A549 (cell line): ENCODE measurements around the gene CNIH3. TPM values are rescaled to one million over a fixed set of nuclear protein-coding genes. Genes with fewer than 3 reads are reported as not detected.

Source experiments
- ATAC-seq, 2 experiments: fragments of 200-7000 bp in 1 of 2; fragments of >200 bp in 1 of 2; cut with Nextera tagmentation in 1 of 2; cut with Tn5 transposase in 1 of 2; 3 replicates each; pipeline versions ENCODE4 v1.8.0 to v1.9.1; 2018 to 2020; ENCODE audit warnings: mild to moderate bottlenecking in 1 of 2, moderate library complexity in 1 of 2
- CTCF ChIA-PET: fragments of 300-600 bp; sonication (Branson Sonifier 250); formaldehyde crosslinking; extraction: SDS; loops from one replicate; lab custom pipeline; 2021; ENCODE audit warnings: antibody characterized with exemption, inconsistent platforms; lab: Yijun Ruan, JAX
- POLR2A ChIA-PET: fragments of 350-600 bp; formaldehyde crosslinking; extraction: SDS; loops from one replicate; lab custom pipeline; 2021; ENCODE audit warnings: antibody characterized with exemption, inconsistent platforms; lab: Yijun Ruan, JAX
- DNase-seq, 2 experiments: peaks; one replicate each; pipeline versions ENCODE4 v3.0.0 to v3.0.0-alpha.2; 2011 to 2016; ENCODE audit warnings: low read depth in 1 of 2, low spot score in 1 of 2
- FAIRE-seq: peaks from 2 replicates; lab custom pipeline; 2011; peaks lifted over from hg19 to GRCh38; lab: Jason Lieb, UNC
- H3K27ac ChIP-seq, 2 experiments: fragments of >200 bp; sonication (Bioruptor Twin); formaldehyde crosslinking; 3 replicates each; pipeline ENCODE4 v1.5.1; 2016 to 2017
- H3K4me1 ChIP-seq: fragments of >200 bp; sonication (Bioruptor Twin); formaldehyde crosslinking; 3 replicates; pipeline ENCODE4 v1.6.1; 2016
- H3K4me2 ChIP-seq: fragments of >200 bp; sonication (Bioruptor Twin); formaldehyde crosslinking; 3 replicates; pipeline ENCODE4 v1.6.1; 2016
- H3K4me3 ChIP-seq: fragments of >200 bp; sonication (Bioruptor Twin); formaldehyde crosslinking; 3 replicates; pipeline ENCODE4 v1.5.1; 2016
- H3K9me3 ChIP-seq: fragments of >200 bp; sonication (Bioruptor Twin); formaldehyde crosslinking; 3 replicates; pipeline ENCODE4 v1.6.1; 2016
- BHLHE40 ChIP-seq: IDR thresholded peaks from 2 replicates; pipeline ENCODE4 v1.6.1; 2012; ENCODE audit warnings: low read depth, low read length, inconsistent platforms
- CBX2 ChIP-seq: fragments of 200-600 bp; sonication (generic); IDR thresholded peaks from 2 replicates; pipeline ENCODE4 v1.6.1; 2016; ENCODE audit warnings: low read depth, mild to moderate bottlenecking, borderline replicate concordance
- CBX8 ChIP-seq: fragments of 200-600 bp; sonication (generic); IDR thresholded peaks from 2 replicates; pipeline ENCODE4 v1.6.1; 2016
- CEBPB ChIP-seq, 2 experiments: fragments of >200 bp in 1 of 2; sonication (Bioruptor Twin) in 1 of 2; formaldehyde crosslinking in 1 of 2; IDR thresholded peaks; 2 replicates each; pipeline ENCODE4 v1.6.1; 2012 to 2016
- CHD2 ChIP-seq: fragments of 150-350 bp; IDR thresholded peaks from 2 replicates; pipeline ENCODE4 v1.6.1; 2014; ENCODE audit warnings: low read length; ENCODE audit not compliant: partially characterized antibody
- EHF ChIP-seq: fragments of 250-450 bp; sonication (Bioruptor Pico); IDR thresholded peaks from 2 replicates; pipeline ENCODE4 v1.5.0; 2020; ENCODE audit warnings: mild to moderate bottlenecking
- FOSB ChIP-seq: fragments of 250-450 bp; sonication (Bioruptor Pico); IDR thresholded peaks from 2 replicates; pipeline ENCODE4 v1.5.0; 2020; ENCODE audit warnings: mild to moderate bottlenecking, moderate library complexity
- FOXS1 ChIP-seq: fragments of 250-450 bp; sonication (Bioruptor Pico); IDR thresholded peaks from 2 replicates; pipeline ENCODE4 v1.5.0; 2020; ENCODE audit warnings: mild to moderate bottlenecking, moderate library complexity
- HOXA7 ChIP-seq: fragments of 250-450 bp; sonication (Bioruptor Pico); IDR thresholded peaks from 2 replicates; pipeline ENCODE4 v1.5.0; 2020; ENCODE audit warnings: mild to moderate bottlenecking, moderate library complexity
- HOXB13 ChIP-seq: fragments of 250-450 bp; sonication (Bioruptor Pico); IDR thresholded peaks from 2 replicates; pipeline ENCODE4 v1.5.0; 2020; ENCODE audit warnings: low read depth, mild to moderate bottlenecking, moderate library complexity
- HOXB5 ChIP-seq: fragments of 250-450 bp; sonication (Bioruptor Pico); IDR thresholded peaks from 2 replicates; pipeline ENCODE4 v1.5.0; 2020; ENCODE audit warnings: mild to moderate bottlenecking, moderate library complexity
- JUN ChIP-seq, 2 experiments: fragments of >200 bp; sonication (Bioruptor Twin); formaldehyde crosslinking; IDR thresholded peaks; 2 replicates in 1 of 2; 3 replicates in 1 of 2; pipeline ENCODE4 v1.6.1; 2016 to 2017
- JUNB ChIP-seq: fragments of >200 bp; sonication (Bioruptor Twin); formaldehyde crosslinking; IDR thresholded peaks from 2 replicates; pipeline ENCODE4 v1.6.1; 2016
- MAFK ChIP-seq: fragments of 450-650 bp; IDR thresholded peaks from 2 replicates; pipeline ENCODE4 v1.6.1; 2014; ENCODE audit not compliant: partially characterized antibody
- MAZ ChIP-seq: fragments of 150-350 bp; IDR thresholded peaks from 2 replicates; pipeline ENCODE4 v1.6.1; 2014; ENCODE audit warnings: antibody characterized with exemption, low read depth, low read length, borderline replicate concordance
- MYC ChIP-seq: IDR thresholded peaks from 2 replicates; pipeline ENCODE4 v1.6.1; 2012; ENCODE audit warnings: mild to moderate bottlenecking, inconsistent platforms, low read length, improper control_type of control experiment, borderline replicate concordance
- NFE2L2 ChIP-seq: fragments of 150-350 bp; conservative IDR thresholded peaks from 2 replicates; pipeline ENCODE4 v1.6.1; 2014; ENCODE audit warnings: low read length
- NPAS2 ChIP-seq: fragments of 250-450 bp; sonication (Bioruptor Pico); IDR thresholded peaks from 2 replicates; pipeline ENCODE4 v1.8.0; 2022; ENCODE audit warnings: mild to moderate bottlenecking, moderate library complexity, borderline replicate concordance
- NR3C1 ChIP-seq: fragments of >200 bp; sonication (Bioruptor Twin); formaldehyde crosslinking; IDR thresholded peaks from 3 replicates; pipeline ENCODE4 v1.6.1; 2017
- PHF8 ChIP-seq: fragments of 200-600 bp; sonication (generic); IDR thresholded peaks from 2 replicates; pipeline ENCODE4 v1.6.1; 2016; ENCODE audit warnings: low read depth, mild to moderate bottlenecking, antibody characterized with exemption, moderate library complexity, borderline replicate concordance
- POLR2A ChIP-seq: IDR thresholded peaks from 2 replicates; pipeline ENCODE4 v1.6.1; 2012; ENCODE audit warnings: mild to moderate bottlenecking, low read length
- RAD21 ChIP-seq, 2 experiments: fragments of >200 bp in 1 of 2; sonication (Bioruptor Twin) in 1 of 2; formaldehyde crosslinking in 1 of 2; IDR thresholded peaks in 1 of 2; conservative IDR thresholded peaks in 1 of 2; 2 replicates in 1 of 2; 3 replicates in 1 of 2; pipeline ENCODE4 v1.6.1; 2012 to 2018; ENCODE audit warnings: inconsistent platforms in 1 of 2
- RARB ChIP-seq: fragments of 250-450 bp; sonication (Bioruptor Pico); IDR thresholded peaks from 2 replicates; pipeline ENCODE4 v1.8.0; 2021; ENCODE audit warnings: mild to moderate bottlenecking, moderate library complexity
- RCOR1 ChIP-seq: fragments of 150-350 bp; IDR thresholded peaks from 2 replicates; pipeline ENCODE4 v1.6.1; 2014; ENCODE audit warnings: antibody characterized with exemption, low read length, low read depth
- RFX5 ChIP-seq: fragments of 450-650 bp; IDR thresholded peaks from 2 replicates; pipeline ENCODE4 v1.7.1; 2014; ENCODE audit warnings: antibody characterized with exemption, mild to moderate bottlenecking, moderate library complexity
- SREBF2 ChIP-seq: fragments of 450-650 bp; IDR thresholded peaks from 2 replicates; pipeline ENCODE4 v1.6.1; 2014; ENCODE audit warnings: mild to moderate bottlenecking, moderate library complexity
- TFCP2L1 ChIP-seq: fragments of 250-450 bp; sonication (Bioruptor Pico); IDR thresholded peaks from 2 replicates; pipeline ENCODE4 v1.5.0; 2021; ENCODE audit warnings: mild to moderate bottlenecking
- TP53 ChIP-seq: fragments of 250-450 bp; sonication (Bioruptor Pico); IDR thresholded peaks from 2 replicates; pipeline ENCODE4 v1.5.0; 2021; ENCODE audit warnings: mild to moderate bottlenecking, moderate library complexity
- WGBS: methylation state at CpG from one replicate; pipeline ENCODE4 v1.1.6; 2017; ENCODE audit errors: missing lambda C conversion rate; 5-methylcytosine and 5-hydroxymethylcytosine counted together
- polyA plus RNA-seq, 4 experiments: library from polyadenylated mRNA; depleted of rRNA in 3 of 4; stranded (reverse); fragments of >200 nt; fragmentation: RNase III in 1 of 4; extraction: RNeasy Plus Mini Kit Qiagen cat#74134 plus additional on column Dnase treatment in 1 of 4; gene quantifications; 2 replicates in 3 of 4; 3 replicates in 1 of 4; pipeline ENCODE4 v1.2.3, GENCODE V29; 2011 to 2017
- TF ChIP-seq, protein P1 (sequence below): fragments of 150-350 bp; IDR thresholded peaks from 2 replicates; pipeline ENCODE4 v1.6.1; 2014; ENCODE audit warnings: low read depth, mild to moderate bottlenecking, low read length
- TF ChIP-seq, protein P2 (sequence below): fragments of 250-450 bp; sonication (Bioruptor Pico); IDR thresholded peaks from 2 replicates; pipeline ENCODE4 v1.5.0; 2020; ENCODE audit warnings: low read depth, mild to moderate bottlenecking, moderate library complexity
- TF ChIP-seq, protein P3 (sequence below): IDR thresholded peaks from 2 replicates; pipeline ENCODE4 v1.6.1; 2012
- TF ChIP-seq, protein P4 (sequence below): fragments of 200-600 bp; sonication (generic); IDR thresholded peaks from 2 replicates; pipeline ENCODE4 v1.6.1; 2016; ENCODE audit warnings: antibody characterized with exemption, mild to moderate bottlenecking, moderate library complexity

Gene CNIH3
- polyA plus RNA-seq, 2 of the 4 experiments (the other 2 are of a cell fraction): 0.61 to 0.85 TPM

DNA sequence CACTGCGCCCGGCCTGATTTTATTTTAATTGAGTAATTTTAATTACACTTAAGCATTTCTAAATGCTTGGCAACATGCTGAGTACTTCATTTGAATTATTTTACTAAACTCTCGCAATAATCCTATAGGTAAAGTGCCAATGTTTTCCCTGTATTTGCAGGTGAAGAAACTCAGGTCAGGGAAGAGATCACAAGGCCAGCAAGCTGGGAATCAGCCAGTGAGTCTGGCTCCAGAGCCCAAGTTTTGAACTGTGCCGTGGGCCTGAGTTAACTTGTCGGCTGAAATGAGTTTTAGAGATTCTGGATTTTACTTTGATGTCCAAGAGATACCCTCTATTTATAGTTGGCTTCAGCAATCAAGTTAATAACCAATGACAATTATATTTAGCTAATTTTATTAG is 141.4 kb downstream of the CNIH3 start:
- Histone ChIP-seq H3K4me2 (no peak overlapping the region), H3K27ac (no peak overlapping the region), H3K9me3 (0 out of 3 replicates have a peak, but pooled peaks cover 5% of the 10 kb centered on the region), H3K4me3 (no peak overlapping the region), H3K4me1 (no peaks in the 10 kb centered on the region)
- TF ChIP-seq, protein P1, sequence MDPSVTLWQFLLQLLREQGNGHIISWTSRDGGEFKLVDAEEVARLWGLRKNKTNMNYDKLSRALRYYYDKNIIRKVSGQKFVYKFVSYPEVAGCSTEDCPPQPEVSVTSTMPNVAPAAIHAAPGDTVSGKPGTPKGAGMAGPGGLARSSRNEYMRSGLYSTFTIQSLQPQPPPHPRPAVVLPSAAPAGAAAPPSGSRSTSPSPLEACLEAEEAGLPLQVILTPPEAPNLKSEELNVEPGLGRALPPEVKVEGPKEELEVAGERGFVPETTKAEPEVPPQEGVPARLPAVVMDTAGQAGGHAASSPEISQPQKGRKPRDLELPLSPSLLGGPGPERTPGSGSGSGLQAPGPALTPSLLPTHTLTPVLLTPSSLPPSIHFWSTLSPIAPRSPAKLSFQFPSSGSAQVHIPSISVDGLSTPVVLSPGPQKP: no peak
- TF ChIP-seq MYC: no peak
- no peak for TF ChIP-seq SREBF2
- TF ChIP-seq NFE2L2: no peak
- no peak for TF ChIP-seq EHF (CRISPR knock-in tag)
- no peak for TF ChIP-seq PHF8
- TF ChIP-seq HOXB5 (CRISPR knock-in tag): no peak
- no peak for TF ChIP-seq JUNB
- TF ChIP-seq NPAS2 (CRISPR knock-in tag): no peak
- TF ChIP-seq RFX5: no peak
- TF ChIP-seq CBX2: no peak
- no peak for TF ChIP-seq MAZ
- no peak for TF ChIP-seq CBX8
- TF ChIP-seq, protein P2, sequence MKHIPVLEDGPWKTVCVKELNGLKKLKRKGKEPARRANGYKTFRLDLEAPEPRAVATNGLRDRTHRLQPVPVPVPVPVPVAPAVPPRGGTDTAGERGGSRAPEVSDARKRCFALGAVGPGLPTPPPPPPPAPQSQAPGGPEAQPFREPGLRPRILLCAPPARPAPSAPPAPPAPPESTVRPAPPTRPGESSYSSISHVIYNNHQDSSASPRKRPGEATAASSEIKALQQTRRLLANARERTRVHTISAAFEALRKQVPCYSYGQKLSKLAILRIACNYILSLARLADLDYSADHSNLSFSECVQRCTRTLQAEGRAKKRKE (CRISPR knock-in tag): no peak
- TF ChIP-seq MAFK: no peak
- no peak for FAIRE-seq
- 75% methylated on average over 5 of the region's 5 CpGs for WGBS
- DNase-seq: no peak
- no peak for ATAC-seq
- ChIA-PET POLR2A (interaction anchor here (0.7 kb wide), 1 partner anchor 80 kb away, joined by 12 read pairs; no protein-coding TSS in a partner anchor), CTCF (no interaction called here)

DNA sequence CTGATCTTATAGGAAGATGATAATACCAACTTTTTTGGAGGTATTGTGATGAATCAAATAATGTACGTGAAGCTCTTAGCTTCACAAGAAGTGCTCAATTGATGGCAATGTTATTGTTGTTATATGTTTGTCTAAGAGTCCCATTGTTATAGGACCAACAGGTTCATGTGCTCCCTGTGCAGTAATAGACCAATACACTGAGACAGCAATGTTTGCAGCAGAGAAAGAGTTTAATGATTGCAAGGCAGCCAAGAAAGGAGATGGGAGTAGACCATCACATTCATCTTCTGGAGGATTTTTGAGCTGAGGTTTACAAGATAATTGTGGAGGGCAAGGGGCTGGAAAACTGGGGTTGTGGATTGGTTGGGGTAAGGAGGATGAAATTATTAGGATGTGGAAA is 143.0 kb downstream of the CNIH3 start:
- CTCF ChIA-PET: interaction anchor here (0.6 to 1.4 kb wide), 3 partner anchors 34 to 245 kb away, joined by 3 read pairs; no protein-coding TSS in a partner anchor
- Histone ChIP-seq H3K4me3 (no peak overlapping the region), H3K9me3 (0 out of 3 replicates have a peak, but pooled peaks cover 5% of the 10 kb centered on the region), H3K4me1 (no peaks in the 10 kb centered on the region), H3K27ac (no peak overlapping the region), H3K4me2 (no peak overlapping the region)
- POLR2A ChIA-PET: no interaction called here
- 4% methylated on average over 1 of the region's 1 CpG for WGBS
- FAIRE-seq (no peak), ATAC-seq (no peak), DNase-seq (no peak)
- TF ChIP-seq FOSB (no peak), TFCP2L1 (CRISPR knock-in tag) (no peak), NR3C1 (no peak), CEBPB (IDR thresholded peaks at IDR 0.05) (no peak), HOXB5 (CRISPR knock-in tag) (no peak)

DNA sequence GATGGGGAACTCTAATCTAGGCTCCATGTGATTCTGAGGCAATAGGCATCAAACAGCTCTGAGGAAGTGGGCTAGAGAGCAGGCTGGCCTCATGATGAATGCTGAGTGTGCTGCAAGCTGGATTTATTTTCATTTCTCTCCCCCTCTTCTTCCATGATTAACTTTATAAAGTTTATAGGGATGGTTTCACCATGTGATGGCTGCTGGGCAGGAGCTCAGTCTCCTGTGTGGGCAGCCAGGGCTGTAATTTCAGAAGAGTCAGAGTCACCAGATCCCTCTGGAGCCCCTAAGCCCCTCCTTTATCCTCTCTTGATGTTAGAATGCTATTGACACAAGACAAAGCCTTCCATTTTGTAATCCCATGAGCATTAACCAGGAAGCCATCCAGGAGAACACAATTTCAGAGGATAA is 143.6 kb downstream of the CNIH3 start:
- CTCF ChIA-PET: interaction anchor here (1.3 to 1.4 kb wide), 2 partner anchors 34 to 245 kb away, joined by 3 read pairs; no protein-coding TSS in a partner anchor
- H3K4me2 ChIP-seq: no peak overlapping the region
- POLR2A ChIA-PET: no interaction called here
- no peaks in the 10 kb centered on the region for H3K4me1 ChIP-seq
- no peak overlapping the region for H3K4me3 ChIP-seq
- ATAC-seq (no peak), FAIRE-seq (no peak), DNase-seq (no peak)
- no peak overlapping the region for H3K27ac ChIP-seq
- TF ChIP-seq HOXA7 (CRISPR knock-in tag) (no peak), FOXS1 (CRISPR knock-in tag) (no peak), POLR2A (no peak), RARB (CRISPR knock-in tag) (no peak), JUNB (no peak), CHD2 (no peak), HOXB13 (CRISPR knock-in tag) (no peak), RAD21 (conservative IDR thresholded peaks at IDR 0.05 in 1 of 2, IDR thresholded peaks at IDR 0.05 in 1 of 2) (no peak), TP53 (CRISPR knock-in tag) (no peak), NR3C1 (no peak), RCOR1 (no peak), BHLHE40 (no peak), NFE2L2 (no peak), NPAS2 (CRISPR knock-in tag) (no peak), JUN (IDR thresholded peaks at IDR 0.05) (no peak)
- TF ChIP-seq, protein P3, sequence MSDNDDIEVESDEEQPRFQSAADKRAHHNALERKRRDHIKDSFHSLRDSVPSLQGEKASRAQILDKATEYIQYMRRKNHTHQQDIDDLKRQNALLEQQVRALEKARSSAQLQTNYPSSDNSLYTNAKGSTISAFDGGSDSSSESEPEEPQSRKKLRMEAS: no peak
- TF ChIP-seq, protein P4, sequence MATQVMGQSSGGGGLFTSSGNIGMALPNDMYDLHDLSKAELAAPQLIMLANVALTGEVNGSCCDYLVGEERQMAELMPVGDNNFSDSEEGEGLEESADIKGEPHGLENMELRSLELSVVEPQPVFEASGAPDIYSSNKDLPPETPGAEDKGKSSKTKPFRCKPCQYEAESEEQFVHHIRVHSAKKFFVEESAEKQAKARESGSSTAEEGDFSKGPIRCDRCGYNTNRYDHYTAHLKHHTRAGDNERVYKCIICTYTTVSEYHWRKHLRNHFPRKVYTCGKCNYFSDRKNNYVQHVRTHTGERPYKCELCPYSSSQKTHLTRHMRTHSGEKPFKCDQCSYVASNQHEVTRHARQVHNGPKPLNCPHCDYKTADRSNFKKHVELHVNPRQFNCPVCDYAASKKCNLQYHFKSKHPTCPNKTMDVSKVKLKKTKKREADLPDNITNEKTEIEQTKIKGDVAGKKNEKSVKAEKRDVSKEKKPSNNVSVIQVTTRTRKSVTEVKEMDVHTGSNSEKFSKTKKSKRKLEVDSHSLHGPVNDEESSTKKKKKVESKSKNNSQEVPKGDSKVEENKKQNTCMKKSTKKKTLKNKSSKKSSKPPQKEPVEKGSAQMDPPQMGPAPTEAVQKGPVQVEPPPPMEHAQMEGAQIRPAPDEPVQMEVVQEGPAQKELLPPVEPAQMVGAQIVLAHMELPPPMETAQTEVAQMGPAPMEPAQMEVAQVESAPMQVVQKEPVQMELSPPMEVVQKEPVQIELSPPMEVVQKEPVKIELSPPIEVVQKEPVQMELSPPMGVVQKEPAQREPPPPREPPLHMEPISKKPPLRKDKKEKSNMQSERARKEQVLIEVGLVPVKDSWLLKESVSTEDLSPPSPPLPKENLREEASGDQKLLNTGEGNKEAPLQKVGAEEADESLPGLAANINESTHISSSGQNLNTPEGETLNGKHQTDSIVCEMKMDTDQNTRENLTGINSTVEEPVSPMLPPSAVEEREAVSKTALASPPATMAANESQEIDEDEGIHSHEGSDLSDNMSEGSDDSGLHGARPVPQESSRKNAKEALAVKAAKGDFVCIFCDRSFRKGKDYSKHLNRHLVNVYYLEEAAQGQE: no peak
- H3K9me3 ChIP-seq: 0 out of 3 replicates have a peak, but pooled peaks cover 5% of the 10 kb centered on the region
